KMS-11 (cell line): ENCODE results near the gene PCNX1.

Experiments
- H2AFZ ChIP-seq: fragments of 200-600 bp; sonication (generic); 2 replicates; pipeline ENCODE4 v1.6.1; 2016; ENCODE audit warnings: antibody characterized with exemption, mixed run types, low read depth
- H3K27ac ChIP-seq: fragments of 200-600 bp; sonication (generic); 2 replicates; pipeline ENCODE4 v1.6.1; 2016; ENCODE audit warnings: mild to moderate bottlenecking, mixed run types
- H3K27me3 ChIP-seq: fragments of 200-600 bp; sonication (generic); 2 replicates; pipeline ENCODE4 v1.6.1; 2017; ENCODE audit warnings: mild to moderate bottlenecking, low read depth, mixed run types, moderate library complexity; ENCODE audit not compliant: insufficient read depth
- H3K36me3 ChIP-seq: fragments of 200-600 bp; sonication (generic); 2 replicates; pipeline ENCODE4 v1.6.1; 2017; ENCODE audit warnings: mild to moderate bottlenecking, mixed run types; ENCODE audit not compliant: insufficient read depth
- H3K4me1 ChIP-seq: fragments of 200-600 bp; sonication (generic); 2 replicates; pipeline ENCODE4 v1.6.1; 2016; ENCODE audit warnings: mild to moderate bottlenecking, low read depth, mixed run types; ENCODE audit not compliant: poor library complexity, severe bottlenecking
- H3K4me2 ChIP-seq: fragments of 200-600 bp; sonication (generic); 2 replicates; pipeline ENCODE4 v1.7.0; 2016; ENCODE audit warnings: mild to moderate bottlenecking, mixed run types
- H3K4me3 ChIP-seq: fragments of 200-600 bp; sonication (generic); IDR thresholded peaks from 2 replicates; pipeline ENCODE4 v1.6.1; 2017; ENCODE audit warnings: low read depth, low read length, mixed read lengths; ENCODE audit not compliant: insufficient read depth
- H3K79me2 ChIP-seq: fragments of 200-600 bp; sonication (generic); 2 replicates; pipeline ENCODE4 v1.6.1; 2016; ENCODE audit warnings: low read depth, mixed run types; ENCODE audit not compliant: insufficient read depth
- H3K9ac ChIP-seq: fragments of 200-600 bp; sonication (generic); 2 replicates; pipeline ENCODE4 v1.6.1; 2016; ENCODE audit warnings: mild to moderate bottlenecking, mixed run types
- H4K20me1 ChIP-seq: fragments of 200-600 bp; sonication (generic); 2 replicates; pipeline ENCODE4 v1.6.1; 2016; ENCODE audit warnings: mild to moderate bottlenecking, mixed run types; ENCODE audit not compliant: insufficient read depth
- CTCF ChIP-seq: fragments of 200-600 bp; sonication (generic); conservative IDR thresholded peaks from 2 replicates; pipeline ENCODE4 v1.6.1; 2017; ENCODE audit warnings: low read depth, mild to moderate bottlenecking, antibody characterized with exemption, low read length, moderate library complexity, mixed read lengths

The PCNX1 gene

GRCh38 chr14:71054706-71055105 lies 147.4 kb downstream of the PCNX1 start:
- Histone ChIP-seq H3K27me3 (no peaks in the 10 kb centered on the region), H4K20me1 (no peaks in the 10 kb centered on the region), H3K36me3 (no peaks in the 10 kb centered on the region), H3K4me3 (no peak overlapping the region), H3K4me1 (no peaks in the 10 kb centered on the region), H3K9ac (no peak overlapping the region), H3K79me2 (no peaks in the 10 kb centered on the region), H2AFZ (no peak overlapping the region), H3K4me2 (no peak overlapping the region), H3K27ac (no peak overlapping the region)
- no peak for TF ChIP-seq CTCF

GRCh38 chr14:71056168-71056567 lies 148.9 kb downstream of the PCNX1 start:
- no peaks in the 10 kb centered on the region for H3K36me3 ChIP-seq
- H3K27ac ChIP-seq, result no peak overlapping the region

GRCh38 chr14:71060274-71060673 lies 153.0 kb downstream of the PCNX1 start:
- no peaks in the 10 kb centered on the region for H3K4me1 ChIP-seq
- H3K27me3 ChIP-seq, result no peaks in the 10 kb centered on the region
- H3K79me2 ChIP-seq, result no peaks in the 10 kb centered on the region
- no peaks in the 10 kb centered on the region for H3K36me3 ChIP-seq
- H2AFZ ChIP-seq, result no peak overlapping the region
- no peak overlapping the region for H3K4me3 ChIP-seq
- H3K9ac ChIP-seq, result no peak overlapping the region
- TF ChIP-seq CTCF, result no peak
- H3K27ac ChIP-seq, result no peak overlapping the region
- H3K4me2 ChIP-seq, result no peak overlapping the region
- H4K20me1 ChIP-seq, result no peaks in the 10 kb centered on the region

More at GRCh38 chr14:71056168-71056567, 148.9 kb downstream of the PCNX1 start:
- Histone ChIP-seq H3K79me2 (no peaks in the 10 kb centered on the region), H3K9ac (no peak overlapping the region), H3K4me2 (no peak overlapping the region), H2AFZ (no peak overlapping the region), H3K4me3 (no peak overlapping the region), H3K4me1 (no peaks in the 10 kb centered on the region), H4K20me1 (no peaks in the 10 kb centered on the region), H3K27me3 (no peaks in the 10 kb centered on the region)
- no peak for TF ChIP-seq CTCF

- H3K79me2 ChIP-seq, result no peaks in the 10 kb centered on the region
- no peak overlapping the region for H3K4me2 ChIP-seq
- no peak for TF ChIP-seq CTCF
- no peak overlapping the region for H3K27ac ChIP-seq
- no peaks in the 10 kb centered on the region for H3K4me1 ChIP-seq
- no peaks in the 10 kb centered on the region for H3K27me3 ChIP-seq
- H3K36me3 ChIP-seq, result no peaks in the 10 kb centered on the region
- no peak overlapping the region for H2AFZ ChIP-seq
- H3K4me3 ChIP-seq, result no peak overlapping the region
- no peaks in the 10 kb centered on the region for H4K20me1 ChIP-seq
- H3K9ac ChIP-seq, result no peak overlapping the region
These were observed 153.7 kb downstream of the PCNX1 start for GRCh38 chr14:71060825-71061455.
